ENCODE results near the gene SRCAP. TPM values are rescaled to one million over a fixed set of nuclear protein-coding genes. Genes with fewer than 3 reads are reported as not detected.
A peak's percentile ranks its signal among the peaks of the same experiment; 100 is the strongest.

Gene SRCAP
- total RNA-seq, 2 experiments from 2014 or later: 58.7 to 69.5 TPM

DNA sequence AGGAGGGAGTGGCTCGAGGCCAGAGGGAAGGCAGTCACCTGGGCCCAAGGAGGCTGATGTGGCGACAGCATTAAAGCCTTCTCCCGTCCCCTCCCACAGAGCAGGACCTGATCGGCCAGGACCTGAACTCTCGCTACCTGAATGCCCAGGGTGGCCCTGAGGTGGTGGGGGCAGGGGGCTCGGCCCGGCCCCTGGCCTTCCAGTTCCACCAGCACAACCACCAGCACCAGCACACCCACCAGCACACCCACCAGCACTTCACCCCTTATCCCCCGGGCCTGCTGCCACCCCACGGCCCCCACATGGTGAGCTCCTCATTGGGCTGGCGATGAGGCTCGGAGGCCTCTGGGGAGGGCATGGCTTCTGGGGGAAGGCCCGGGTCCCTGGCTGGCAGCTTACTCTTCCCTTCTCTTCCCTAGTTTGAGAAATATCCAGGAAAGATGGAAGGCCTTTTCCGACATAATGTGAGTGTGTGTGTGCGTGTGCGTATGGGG is 34.3 kb upstream of the SRCAP start:
- no peaks in the 10 kb centered on the region for H3K27me3 Mint-ChIP-seq
- DNase-seq: no peak
- ChIA-PET POLR2A (interaction anchor here (1.0 kb wide), 1 partner anchor 47 kb away, joined by 3 read pairs; no protein-coding TSS in a partner anchor), CTCF (interaction anchor here (2.6 kb wide), 1 partner anchor 29 kb away, joined by 20 read pairs; no protein-coding TSS in a partner anchor)
- intact Hi-C loops (cut with DNase I, micrococcal nuclease): no loop called here
- no peak for ATAC-seq
- peaks cover 58% of the 10 kb centered on the region for H3K36me3 Mint-ChIP-seq (ENCODE audit: low read depth)
- H3K9me3 Mint-ChIP-seq (ENCODE audit: low read depth): no peaks in the 10 kb centered on the region
- no peak overlapping the region for H3K4me3 Mint-ChIP-seq
- H3K27ac Mint-ChIP-seq: no peak overlapping the region
- H3K4me1 Mint-ChIP-seq: peaks cover 32% of the 10 kb centered on the region

GRCh38 chr16:30665155-30665829 is 33.7 kb upstream of the SRCAP start:
- Mint-ChIP-seq H3K36me3 (ENCODE audit: low read depth) (peaks cover 61% of the 10 kb centered on the region), H3K27me3 (no peaks in the 10 kb centered on the region), H3K4me3 (no peak overlapping the region), H3K4me1 (peaks cover 32% of the 10 kb centered on the region), H3K9me3 (ENCODE audit: low read depth) (no peaks in the 10 kb centered on the region), H3K27ac (peak overlapping the region; percentile 47)
- ATAC-seq: no peak
- ChIA-PET POLR2A (interaction anchor here (0.6 kb wide), 3 partner anchors 12 to 575 kb away, joined by 3 to 6 read pairs (median 4); no protein-coding TSS in a partner anchor), CTCF (interaction anchor here (2.6 kb wide), 1 partner anchor 28 kb away, joined by 20 read pairs; no protein-coding TSS in a partner anchor)
- DNase-seq: no peak
- intact Hi-C loops (cut with DNase I, micrococcal nuclease): no loop called here

GRCh38 chr16:30665830-30666190 is 33.2 kb upstream of the SRCAP start:
- peaks cover 58% of the 10 kb centered on the region for H3K36me3 Mint-ChIP-seq (ENCODE audit: low read depth)
- H3K27me3 Mint-ChIP-seq: no peaks in the 10 kb centered on the region
- DNase-seq (no peak), ATAC-seq (no peak)
- H3K27ac Mint-ChIP-seq: no peak overlapping the region
- no peak overlapping the region for H3K4me3 Mint-ChIP-seq
- H3K9me3 Mint-ChIP-seq (ENCODE audit: low read depth): no peaks in the 10 kb centered on the region
- ChIA-PET CTCF (interaction anchor here (0.6 to 2.6 kb wide), 2 partner anchors 22 to 28 kb away, joined by 3 to 20 read pairs; no protein-coding TSS in a partner anchor), POLR2A (interaction anchor here (0.6 kb wide), 3 partner anchors 11 to 576 kb away, joined by 3 to 6 read pairs (median 4); no protein-coding TSS in a partner anchor)
- H3K4me1 Mint-ChIP-seq: peaks cover 31% of the 10 kb centered on the region
- intact Hi-C loops (cut with DNase I, micrococcal nuclease): no loop called here

DNA sequence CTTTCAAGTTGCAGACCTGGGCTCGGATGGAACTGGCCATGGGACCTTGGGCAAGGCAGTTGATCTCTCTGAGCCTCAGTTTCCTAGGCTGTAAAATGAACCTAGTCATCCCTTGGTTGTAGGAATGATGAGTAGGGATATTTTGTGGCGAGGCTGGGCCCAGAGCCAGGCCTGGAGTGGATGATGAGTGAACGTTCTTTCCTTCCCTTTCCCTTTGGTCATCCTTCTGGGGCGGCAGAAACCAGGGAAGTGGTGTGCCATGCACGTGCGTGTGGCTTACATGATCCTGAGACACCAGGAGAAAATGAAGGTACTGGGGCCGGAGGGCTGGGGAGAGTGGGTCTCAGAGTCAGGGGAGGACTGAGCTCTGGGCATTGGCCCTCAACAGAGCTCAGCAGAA is 32.3 kb upstream of the SRCAP start:
- DNase-seq: no peak
- Mint-ChIP-seq H3K27ac (no peak overlapping the region), H3K27me3 (no peaks in the 10 kb centered on the region), H3K36me3 (ENCODE audit: low read depth) (peaks cover 53% of the 10 kb centered on the region), H3K9me3 (ENCODE audit: low read depth) (no peaks in the 10 kb centered on the region), H3K4me3 (no peak overlapping the region), H3K4me1 (peaks cover 23% of the 10 kb centered on the region)
- ChIA-PET POLR2A (interaction anchor here (0.8 kb wide), 1 partner anchor 29 kb away, joined by 3 read pairs; no protein-coding TSS in a partner anchor), CTCF (interaction anchor here (0.6 to 2.6 kb wide), 2 partner anchors 23 to 27 kb away, joined by 3 to 20 read pairs; no protein-coding TSS in a partner anchor)
- intact Hi-C loops (cut with DNase I, micrococcal nuclease): no loop called here
- ATAC-seq: no peak

DNA sequence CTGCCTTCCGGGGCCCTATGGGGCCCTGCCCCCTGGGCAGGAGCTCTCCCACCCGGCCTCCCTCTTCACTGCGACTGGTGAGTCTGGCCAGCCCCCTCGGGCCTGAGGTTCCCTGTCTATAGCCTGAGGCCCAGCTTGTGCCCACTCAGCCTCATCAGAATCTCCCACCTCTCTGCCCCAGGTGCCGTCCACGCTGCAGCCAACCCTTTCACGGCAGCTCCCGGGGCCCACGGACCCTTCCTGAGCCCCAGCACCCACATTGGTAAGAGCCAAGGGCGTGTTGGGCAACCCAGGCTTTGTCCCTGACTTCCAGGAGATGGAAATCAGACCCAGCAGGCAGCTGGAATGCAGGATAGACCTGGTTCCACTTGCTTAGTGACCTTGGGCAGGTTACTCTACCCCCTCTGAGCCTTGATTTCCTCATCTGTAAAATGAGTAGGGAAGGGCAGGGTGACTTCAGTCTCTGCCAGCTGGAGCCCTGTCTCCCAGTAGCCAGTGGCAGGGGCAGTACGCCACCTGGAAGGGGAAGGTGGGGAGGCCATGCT is 31.5 kb upstream of the SRCAP start:
- no peak for ATAC-seq
- H3K27ac Mint-ChIP-seq: no peak overlapping the region

DNA sequence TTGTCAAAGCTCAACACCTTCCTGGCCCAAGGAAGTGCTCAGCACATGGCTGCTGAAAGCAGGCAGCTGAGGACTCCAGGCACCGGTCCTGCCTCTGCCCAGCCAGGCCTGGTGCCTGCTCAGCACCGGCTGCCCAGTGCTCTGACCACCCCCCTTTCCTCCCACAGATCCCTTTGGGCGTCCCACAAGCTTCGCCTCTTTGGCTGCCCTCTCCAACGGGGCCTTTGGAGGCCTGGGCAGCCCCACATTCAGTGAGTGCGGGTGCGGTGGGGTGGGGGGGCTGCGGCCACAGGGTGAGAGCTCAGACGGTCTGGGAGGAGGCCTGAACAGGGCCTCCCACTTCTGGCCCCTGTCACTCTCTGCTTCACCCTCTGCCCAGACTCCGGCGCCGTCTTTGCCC is 30.6 kb upstream of the SRCAP start:
- CTCF ChIA-PET: no interaction called here

More for the DNA sequence above, 31.5 kb upstream of the SRCAP start:
- Mint-ChIP-seq H3K9me3 (ENCODE audit: low read depth) (no peaks in the 10 kb centered on the region), H3K36me3 (ENCODE audit: low read depth) (peaks cover 51% of the 10 kb centered on the region), H3K27me3 (no peaks in the 10 kb centered on the region), H3K4me3 (no peak overlapping the region), H3K4me1 (peaks cover 17% of the 10 kb centered on the region)
- intact Hi-C loops (cut with DNase I, micrococcal nuclease): no loop called here
- POLR2A ChIA-PET: interaction anchor here (0.8 kb wide), 1 partner anchor 29 kb away, joined by 3 read pairs; no protein-coding TSS in a partner anchor
- DNase-seq: no peak
- CTCF ChIA-PET: no interaction called here

DNA sequence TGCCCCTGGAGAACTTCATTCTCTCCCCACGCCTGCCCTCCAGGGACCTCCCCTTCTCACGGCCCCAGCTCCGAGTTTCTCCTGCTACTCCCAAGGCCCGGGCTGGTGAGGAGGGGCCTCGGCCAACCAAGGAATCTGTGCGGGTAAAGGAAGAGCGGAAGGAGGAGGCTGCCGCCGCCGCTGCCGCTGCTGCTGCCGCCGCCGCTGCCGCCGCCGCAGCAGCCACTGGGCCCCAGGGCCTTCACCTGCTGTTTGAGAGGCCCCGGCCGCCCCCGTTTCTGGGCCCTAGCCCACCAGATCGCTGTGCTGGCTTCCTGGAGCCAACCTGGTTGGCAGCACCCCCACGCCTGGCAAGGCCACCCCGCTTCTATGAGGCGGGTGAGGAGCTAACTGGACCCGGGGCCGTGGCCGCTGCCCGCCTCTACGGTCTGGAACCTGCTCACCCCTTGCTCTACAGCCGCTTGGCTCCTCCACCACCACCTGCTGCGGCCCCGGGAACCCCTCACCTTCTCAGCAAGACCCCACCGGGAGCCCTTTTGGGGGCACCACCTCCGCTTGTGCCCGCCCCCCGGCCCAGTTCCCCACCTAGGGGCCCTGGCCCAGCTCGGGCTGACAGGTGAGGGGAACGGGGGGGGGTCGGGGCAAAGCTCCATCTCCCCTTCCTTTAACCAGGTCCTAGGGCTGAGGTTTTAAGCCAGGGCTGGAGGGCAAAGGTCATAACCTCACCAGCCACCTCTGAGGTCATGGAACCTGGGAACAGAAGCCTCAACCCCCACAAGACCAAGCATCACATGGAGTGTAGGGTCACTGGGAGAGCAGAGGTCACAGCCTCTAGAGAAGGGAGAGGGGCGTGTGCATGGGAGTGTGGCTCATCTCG is 29.7 kb upstream of the SRCAP start:
- H3K9me3 Mint-ChIP-seq (ENCODE audit: low read depth): no peaks in the 10 kb centered on the region
- H3K27ac Mint-ChIP-seq: no peak overlapping the region
- H3K4me3 Mint-ChIP-seq: no peak overlapping the region
- peaks cover 36% of the 10 kb centered on the region for H3K36me3 Mint-ChIP-seq (ENCODE audit: low read depth)
- POLR2A ChIA-PET: no interaction called here
- peaks cover 2% of the 10 kb centered on the region for H3K4me1 Mint-ChIP-seq
- no peaks in the 10 kb centered on the region for H3K27me3 Mint-ChIP-seq
- CTCF ChIA-PET: no interaction called here
- ATAC-seq (no peak), DNase-seq (no peak)
- intact Hi-C loops (cut with DNase I, micrococcal nuclease): no loop called here

More for the DNA sequence above, 30.6 kb upstream of the SRCAP start:
- H3K4me3 Mint-ChIP-seq: no peak overlapping the region
- DNase-seq (no peak), ATAC-seq (no peak)
- no peaks in the 10 kb centered on the region for H3K9me3 Mint-ChIP-seq (ENCODE audit: low read depth)
- peaks cover 42% of the 10 kb centered on the region for H3K36me3 Mint-ChIP-seq (ENCODE audit: low read depth)
- H3K27me3 Mint-ChIP-seq: no peaks in the 10 kb centered on the region
- peaks cover 7% of the 10 kb centered on the region for H3K4me1 Mint-ChIP-seq
- intact Hi-C loops (cut with DNase I, micrococcal nuclease): no loop called here
- POLR2A ChIA-PET: no interaction called here
- H3K27ac Mint-ChIP-seq: no peak overlapping the region

DNA sequence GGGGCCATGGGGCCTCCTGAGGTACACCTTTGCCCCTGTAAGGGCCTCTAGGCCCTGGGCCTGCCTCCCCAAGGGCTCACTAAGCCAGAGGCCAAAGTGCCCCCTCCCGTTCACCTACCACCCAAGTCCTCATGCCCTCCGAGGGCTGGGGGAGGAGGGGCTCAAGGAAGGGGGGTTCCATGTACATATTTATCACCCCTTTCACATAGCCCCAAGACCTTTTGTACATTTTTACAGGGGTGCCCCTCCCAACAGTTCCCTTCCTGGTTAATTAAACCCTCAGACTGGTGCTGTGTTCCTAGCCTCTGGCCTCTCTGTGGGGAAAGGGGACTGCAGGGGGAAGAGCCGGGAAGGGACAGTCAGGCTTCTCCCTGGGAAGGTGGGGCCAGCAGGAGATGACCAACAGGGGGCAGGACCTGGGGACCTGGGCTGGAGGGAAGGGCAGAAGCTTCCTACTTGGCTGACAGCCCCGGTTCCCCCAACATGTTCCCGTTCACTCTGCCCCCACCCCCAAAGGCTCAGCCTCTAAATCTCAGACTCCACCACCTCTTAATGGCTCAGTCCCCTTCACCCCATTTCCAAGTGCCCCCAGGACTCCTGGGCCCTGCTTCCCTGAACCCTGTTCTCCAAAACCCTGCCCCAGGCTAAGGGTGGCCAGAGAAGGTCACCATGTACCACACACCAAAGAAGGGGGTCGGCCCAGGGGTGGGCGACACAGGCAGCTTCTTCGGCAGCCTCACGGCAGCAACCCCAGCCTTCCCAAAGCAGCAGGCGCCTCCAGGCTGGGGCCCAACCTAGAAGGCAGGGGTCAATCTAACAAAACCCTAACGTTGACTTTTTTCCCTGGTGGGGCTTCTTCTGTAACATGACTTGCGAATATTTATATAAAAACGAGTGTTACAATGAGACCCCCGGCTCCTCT is 28.8 kb upstream of the SRCAP start:
- H3K36me3 Mint-ChIP-seq (ENCODE audit: low read depth): peaks cover 32% of the 10 kb centered on the region
- H3K9me3 Mint-ChIP-seq (ENCODE audit: low read depth): no peaks in the 10 kb centered on the region
- no peaks in the 10 kb centered on the region for H3K27me3 Mint-ChIP-seq
- no peak overlapping the region for H3K4me3 Mint-ChIP-seq
- intact Hi-C loops (cut with DNase I, micrococcal nuclease): no loop called here
- ChIA-PET POLR2A (no interaction called here), CTCF (no interaction called here)
- ATAC-seq (no peak), DNase-seq (no peak)
- H3K4me1 Mint-ChIP-seq: peaks cover 2% of the 10 kb centered on the region
- H3K27ac Mint-ChIP-seq: no peak overlapping the region

GRCh38 chr16:30675143-30675542 is 23.8 kb upstream of the SRCAP start:
- DNase-seq (no peak), ATAC-seq (no peak)
- Mint-ChIP-seq H3K4me3 (no peak overlapping the region), H3K27me3 (no peaks in the 10 kb centered on the region), H3K36me3 (ENCODE audit: low read depth) (peaks cover 9% of the 10 kb centered on the region), H3K27ac (no peak overlapping the region), H3K4me1 (no peaks in the 10 kb centered on the region), H3K9me3 (ENCODE audit: low read depth) (no peaks in the 10 kb centered on the region)
- CTCF ChIA-PET: no interaction called here
- POLR2A ChIA-PET: no interaction called here
- intact Hi-C loops (cut with DNase I, micrococcal nuclease): no loop called here

GRCh38 chr16:30677931-30678585 is 20.9 kb upstream of the SRCAP start:
- ATAC-seq: no peak
- Mint-ChIP-seq H3K4me1 (no peaks in the 10 kb centered on the region), H3K27ac (no peak overlapping the region), H3K36me3 (ENCODE audit: low read depth) (no peaks in the 10 kb centered on the region), H3K4me3 (no peak overlapping the region), H3K9me3 (ENCODE audit: low read depth) (no peaks in the 10 kb centered on the region), H3K27me3 (no peaks in the 10 kb centered on the region)
- CTCF ChIA-PET: interaction anchor here (0.6 to 1.2 kb wide), 2 partner anchors 15 to 33 kb away, joined by 3 to 7 read pairs; no protein-coding TSS in a partner anchor
- intact Hi-C loops (cut with DNase I, micrococcal nuclease): no loop called here
- no peak for DNase-seq
- POLR2A ChIA-PET: interaction anchor here (0.6 kb wide), 1 partner anchor 87 kb away, joined by 3 read pairs; no protein-coding TSS in a partner anchor

Measured in activated CD4-positive, alpha-beta T cell treated with anti-CD3 and anti-CD28 coated beads for 36 hours (primary cell).